Neuronal stem cell (in vitro differentiated cells): ENCODE data around the gene MXRA8.
A peak's percentile ranks its signal among the peaks of the same experiment; 100 is the strongest.

Experiments used
- DNase-seq: peaks from one replicate; pipeline ENCODE4 v3.0.0-alpha.2; 2013; ENCODE audit warnings: low spot score
- H2AFZ ChIP-seq: one replicate; pipeline ENCODE4 v1.6.1; 2013; ENCODE audit warnings: mild to moderate bottlenecking, low read length, inconsistent platforms
- H2AK5ac ChIP-seq: 2 replicates; pipeline ENCODE4 v1.6.1; 2013; ENCODE audit warnings: low read depth, mild to moderate bottlenecking, inconsistent platforms, low read length, moderate library complexity, mixed read lengths
- H2BK120ac ChIP-seq: 2 replicates; pipeline ENCODE4 v1.6.1; 2013; ENCODE audit warnings: low read depth, mild to moderate bottlenecking, inconsistent platforms, low read length, moderate library complexity, mixed read lengths
- H2BK12ac ChIP-seq: one replicate; pipeline ENCODE4 v1.6.1; 2013; ENCODE audit warnings: low read length, inconsistent platforms
- H2BK15ac ChIP-seq: 2 replicates; pipeline ENCODE4 v1.6.1; 2013; ENCODE audit warnings: mild to moderate bottlenecking, low read length, inconsistent platforms, mixed read lengths
- H2BK5ac ChIP-seq: one replicate; pipeline ENCODE4 v1.6.1; 2013; ENCODE audit warnings: inconsistent platforms, mild to moderate bottlenecking, low read length, moderate library complexity
- H3K14ac ChIP-seq: one replicate; pipeline ENCODE4 v1.6.1; 2013; ENCODE audit warnings: low read length, inconsistent platforms
- H3K18ac ChIP-seq: 2 replicates; pipeline ENCODE4 v1.6.1; 2013; ENCODE audit warnings: low read length, inconsistent platforms
- H3K23ac ChIP-seq: 2 replicates; pipeline ENCODE4 v1.6.1; 2013; ENCODE audit warnings: low read depth, mild to moderate bottlenecking, mixed read lengths, low read length, inconsistent platforms; ENCODE audit not compliant: poor library complexity
- H3K27ac ChIP-seq: replicated peaks from 3 replicates; pipeline ENCODE4 v1.5.1; 2013; ENCODE audit warnings: low read length, inconsistent platforms
- H3K27me3 ChIP-seq, 3 experiments: 2 replicates each; pipeline ENCODE4 v1.6.1; 2013; ENCODE audit warnings: low read length in 3 of 3, mild to moderate bottlenecking in 2 of 3, inconsistent platforms in 1 of 3, low read depth in 1 of 3, mixed read lengths in 1 of 3, moderate library complexity in 1 of 3; ENCODE audit not compliant: control insufficient read depth in 3 of 3, insufficient read depth in 3 of 3
- H3K36me3 ChIP-seq, 2 donors: replicated peaks in 1 of 2; 2 replicates each; pipeline ENCODE4 v1.6.1; 2013; ENCODE audit warnings: low read length in 2 of 2; ENCODE audit not compliant: control insufficient read depth in 2 of 2, insufficient read depth in 2 of 2
- H3K4ac ChIP-seq: 2 replicates; pipeline ENCODE4 v1.6.1; 2013; ENCODE audit warnings: inconsistent platforms, mild to moderate bottlenecking, low read length, moderate library complexity
- H3K4me1 ChIP-seq, 2 donors: 1 replicate in 1 of 2; 2 replicates in 1 of 2; pipeline ENCODE4 v1.6.1; 2013; ENCODE audit warnings: low read length in 2 of 2, low read depth in 1 of 2; ENCODE audit not compliant: control insufficient read depth in 2 of 2, insufficient read depth in 1 of 2
- H3K4me2 ChIP-seq: one replicate; pipeline ENCODE4 v1.6.1; 2013; ENCODE audit warnings: mild to moderate bottlenecking, low read length, inconsistent platforms; ENCODE audit not compliant: insufficient read depth, poor library complexity, severe bottlenecking
- H3K4me3 ChIP-seq, 2 donors: 2 replicates each; pipeline ENCODE4 v1.5.1; 2013; ENCODE audit warnings: low read length in 2 of 2, mild to moderate bottlenecking in 2 of 2, inconsistent platforms in 1 of 2, moderate library complexity in 1 of 2
- H3K79me1 ChIP-seq: one replicate; pipeline ENCODE4 v1.6.1; 2013; ENCODE audit warnings: low read depth, mild to moderate bottlenecking, inconsistent platforms, low read length, moderate library complexity
- H3K9ac ChIP-seq: one replicate; pipeline ENCODE4 v1.6.1; 2013; ENCODE audit warnings: mild to moderate bottlenecking, low read depth, low read length, inconsistent platforms; ENCODE audit not compliant: poor library complexity
- H3K9me3 ChIP-seq, 2 donors: replicated peaks in 1 of 2; 2 replicates each; pipeline versions ENCODE3 to v1.6.1; 2013; ENCODE audit warnings: low read length in 2 of 2, mild to moderate bottlenecking in 2 of 2, inconsistent platforms in 1 of 2, low read depth in 1 of 2, mixed read lengths in 1 of 2, moderate library complexity in 1 of 2; ENCODE audit not compliant: control insufficient read depth in 2 of 2, insufficient read depth in 1 of 2
- H4K8ac ChIP-seq: one replicate; pipeline ENCODE4 v1.6.1; 2013; ENCODE audit warnings: low read depth, mild to moderate bottlenecking, inconsistent platforms, low read length, moderate library complexity
- H4K91ac ChIP-seq: one replicate; pipeline ENCODE4 v1.6.1; 2013; ENCODE audit warnings: low read length, low read depth, mild to moderate bottlenecking, inconsistent platforms; ENCODE audit not compliant: poor library complexity
- WGBS, 2 donors: extraction: QIAGEN DNeasy Blood & Tissue Kit; methylation state at CpG; one replicate each; pipeline ENCODE4 v1.1.7; 2013; ENCODE audit warnings: missing lambda C conversion rate in 2 of 2, mixed read lengths in 1 of 2; ENCODE audit not compliant: insufficient read length in 2 of 2, insufficient replicate concordance in 1 of 2; ENCODE audit errors: extremely low coverage in 2 of 2; 5-methylcytosine and 5-hydroxymethylcytosine counted together

Gene MXRA8

GRCh38 chr1:1336931-1337792, 21.2 kb downstream of the MXRA8 start:
- Histone ChIP-seq H4K8ac (no peak overlapping the region), H3K79me1 (peaks cover 15% of the 10 kb centered on the region), H3K9ac (no peak overlapping the region), H3K4me1 (peaks cover 0 to 3% of the 10 kb centered on the region in 2 donors), H3K23ac (peak overlapping the region; percentile 43), H3K18ac (no peak overlapping the region), H3K4ac (no peak overlapping the region), H3K4me2 (no peak overlapping the region), H3K27me3 (no peaks in the 10 kb centered on the region), H2AK5ac (no peak overlapping the region), H3K27ac (no peak overlapping the region), H3K36me3 (peaks cover 27 to 53% of the 10 kb centered on the region in 2 donors), H4K91ac (no peak overlapping the region), H2BK12ac (no peak overlapping the region), H2BK15ac (no peak overlapping the region), H2BK5ac (no peak overlapping the region), H2BK120ac (no peak overlapping the region), H3K9me3 (peaks cover 0 to 9% of the 10 kb centered on the region in 2 donors), H2AFZ (no peak overlapping the region), H3K4me3 (no peak overlapping the region), H3K14ac (peak overlapping the region; percentile 21)
- no peak for DNase-seq
- WGBS, 2 donors = no CpG with 5 or more reads among the region's 32 CpGs

- WGBS, 2 donors = no CpG with 5 or more reads among the region's 26 CpGs
- peaks cover 0 to 8% of the 10 kb centered on the region in 2 donors for H3K9me3 ChIP-seq
- no peaks in the 10 kb centered on the region for H3K27me3 ChIP-seq
- H3K9ac ChIP-seq = no peak overlapping the region
- no peak overlapping the region for H3K14ac ChIP-seq
- H3K36me3 ChIP-seq = peaks cover 26 to 47% of the 10 kb centered on the region in 2 donors
- H2BK12ac ChIP-seq = peak overlapping the region; percentile 22
- H3K79me1 ChIP-seq = peaks cover 14% of the 10 kb centered on the region
- no peak overlapping the region for H3K23ac ChIP-seq
- H3K4me1 ChIP-seq = peaks cover 0 to 3% of the 10 kb centered on the region in 2 donors
- no peak overlapping the region for H3K4me3 ChIP-seq
- no peak overlapping the region for H3K4ac ChIP-seq
- no peak overlapping the region for H2AFZ ChIP-seq
- H2BK120ac ChIP-seq = no peak overlapping the region
- no peak overlapping the region for H2BK15ac ChIP-seq
- H2AK5ac ChIP-seq = no peak overlapping the region
- H3K27ac ChIP-seq = no peak overlapping the region
- H4K91ac ChIP-seq = no peak overlapping the region
- H2BK5ac ChIP-seq = no peak overlapping the region
- H3K4me2 ChIP-seq = no peak overlapping the region
- no peak overlapping the region for H4K8ac ChIP-seq
- H3K18ac ChIP-seq = no peak overlapping the region
- no peak for DNase-seq
These were observed 21.9 kb downstream of the MXRA8 start for GRCh38 chr1:1336446-1336845.

- Histone ChIP-seq H3K27me3 (no peaks in the 10 kb centered on the region), H2BK15ac (no peak overlapping the region), H2BK12ac (peak overlapping the region; percentile 10), H3K79me1 (peaks cover 11% of the 10 kb centered on the region), H4K91ac (no peak overlapping the region), H3K4me1 (peaks cover 3 to 6% of the 10 kb centered on the region in 2 donors), H3K9ac (peak overlapping the region; percentile 44), H3K9me3 (peaks cover 0 to 2% of the 10 kb centered on the region in 2 donors), H3K4ac (no peak overlapping the region), H2AK5ac (no peak overlapping the region), H3K4me3 (no peak overlapping the region), H3K23ac (no peak overlapping the region), H4K8ac (no peak overlapping the region), H2BK5ac (no peak overlapping the region), H3K14ac (no peak overlapping the region), H2BK120ac (no peak overlapping the region), H3K4me2 (no peak overlapping the region), H3K27ac (no peak overlapping the region), H3K18ac (no peak overlapping the region), H3K36me3 (peaks cover 21 to 40% of the 10 kb centered on the region in 2 donors), H2AFZ (no peak overlapping the region)
- WGBS, 2 donors = no CpG with 5 or more reads among the region's 21 CpGs
- no peak for DNase-seq
These were observed 22.5 kb downstream of the MXRA8 start for GRCh38 chr1:1335792-1336248.

GRCh38 chr1:1335283-1335682, 23.1 kb downstream of the MXRA8 start:
- Histone ChIP-seq H3K23ac (no peak overlapping the region), H3K4me2 (no peak overlapping the region), H3K9ac (no peak overlapping the region), H3K4ac (no peak overlapping the region), H3K9me3 (no peaks in the 10 kb centered on the region), H3K18ac (no peak overlapping the region), H3K27me3 (no peaks in the 10 kb centered on the region), H2AK5ac (no peak overlapping the region), H3K14ac (no peak overlapping the region), H3K79me1 (peaks cover 11% of the 10 kb centered on the region), H2BK120ac (no peak overlapping the region), H2BK15ac (no peak overlapping the region), H2AFZ (no peak overlapping the region), H2BK12ac (no peak overlapping the region), H3K36me3 (peaks cover 16 to 35% of the 10 kb centered on the region in 2 donors), H3K27ac (no peak overlapping the region), H3K4me1 (peaks cover 0 to 11% of the 10 kb centered on the region in 2 donors), H3K4me3 (no peak overlapping the region), H4K8ac (no peak overlapping the region), H4K91ac (no peak overlapping the region), H2BK5ac (peak overlapping the region; percentile 66)
- DNase-seq = no peak
- WGBS, 2 donors = no CpG with 5 or more reads among the region's 16 CpGs
